Ectodermal cell (in vitro differentiated cells): ENCODE measurements around the gene SUSD4.
"Not testable (repeated sequence)": the region's sequence is repeated elsewhere in the genome, so short reads cannot be mapped to it uniquely, and the experiment has no call there.

Experiments used
- H3K27ac ChIP-seq: 2 replicates; pipeline ENCODE4 v1.7.0; 2013; ENCODE audit warnings: mild to moderate bottlenecking, low read depth, low read length; ENCODE audit not compliant: insufficient read depth, poor library complexity, severe bottlenecking
- H3K27me3 ChIP-seq: 2 replicates; pipeline ENCODE4 v1.7.0; 2013; ENCODE audit warnings: mild to moderate bottlenecking, low read length; ENCODE audit not compliant: insufficient read depth, control insufficient read depth, poor library complexity, severe bottlenecking
- H3K36me3 ChIP-seq: one replicate; pipeline ENCODE4 v1.7.0; 2013; ENCODE audit warnings: low read length; ENCODE audit not compliant: control insufficient read depth, insufficient read depth
- H3K4me1 ChIP-seq: one replicate; pipeline ENCODE4 v1.7.0; 2013; ENCODE audit warnings: low read length; ENCODE audit not compliant: control insufficient read depth, insufficient read depth
- H3K4me3 ChIP-seq: 2 replicates; pipeline ENCODE4 v1.7.0; 2013; ENCODE audit warnings: low read depth, low read length, control low read depth; ENCODE audit not compliant: insufficient read depth
- H3K9me3 ChIP-seq: 2 replicates; pipeline ENCODE4 v1.7.0; 2013; ENCODE audit warnings: mild to moderate bottlenecking, low read length, moderate library complexity; ENCODE audit not compliant: control insufficient read depth
- WGBS, 2 experiments: methylation state at CpG; one replicate each; pipeline ENCODE4 v1.1.7; 2013; ENCODE audit warnings: missing lambda C conversion rate in 2 of 2; 5-methylcytosine and 5-hydroxymethylcytosine counted together

Gene SUSD4

GRCh38 chr1:223278311-223278710 lies 85.7 kb downstream of the SUSD4 start:
- H3K9me3 ChIP-seq, H3K36me3 ChIP-seq, H3K27me3 ChIP-seq, H3K4me1 ChIP-seq, H3K4me3 ChIP-seq, H3K27ac ChIP-seq: not testable (repeated sequence)
- WGBS, 2 experiments = 92% methylated on average over 8 of the region's 8 CpGs

DNA sequence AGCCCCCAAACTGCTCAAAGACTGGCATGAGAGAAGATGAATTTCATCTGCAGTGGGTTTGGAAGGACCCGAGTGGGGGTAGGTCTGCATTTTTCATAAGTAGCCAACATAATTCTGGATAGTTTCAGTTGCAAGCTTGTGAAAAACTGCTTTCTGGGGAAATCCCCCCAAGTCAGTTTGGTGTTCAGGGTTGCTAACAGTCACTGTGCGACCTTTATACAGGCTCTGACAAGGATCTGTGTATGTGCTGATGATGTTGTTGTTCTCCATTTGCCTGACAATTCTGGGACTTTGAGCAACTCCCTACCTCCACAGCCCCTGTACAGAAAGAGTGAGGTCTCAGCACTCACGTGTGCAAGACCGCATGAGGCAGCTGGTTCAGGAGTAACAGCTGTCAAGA lies 87.9 kb downstream of the SUSD4 start:
- H3K27ac ChIP-seq = no peak overlapping the region
- 88 to 92% methylated on average over 4 of the region's 4 CpGs for WGBS, 2 experiments
- H3K4me1 ChIP-seq = no peaks in the 10 kb centered on the region
- no peak overlapping the region for H3K4me3 ChIP-seq
- no peaks in the 10 kb centered on the region for H3K36me3 ChIP-seq
- H3K27me3 ChIP-seq = no peaks in the 10 kb centered on the region
- no peaks in the 10 kb centered on the region for H3K9me3 ChIP-seq

DNA sequence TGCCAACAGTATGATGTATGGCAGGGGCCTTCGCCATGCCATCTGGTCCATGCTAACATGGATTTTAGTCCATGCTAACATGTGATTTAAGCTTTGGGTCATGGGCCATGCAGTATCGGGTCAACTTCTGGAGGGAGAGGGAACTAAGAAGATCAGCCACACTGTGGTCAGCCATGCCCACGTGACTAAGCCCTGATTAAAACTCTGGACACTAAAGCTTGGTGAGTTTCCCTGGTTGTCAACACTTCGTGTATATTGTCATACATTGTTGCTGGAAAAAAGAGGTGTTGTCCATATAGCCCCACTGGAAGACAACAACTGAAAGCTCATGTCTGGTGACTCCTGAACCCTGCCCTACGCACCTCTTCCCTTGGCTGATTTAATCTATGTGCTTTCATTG lies 90.5 kb downstream of the SUSD4 start:
- Histone ChIP-seq H3K27me3 (no peaks in the 10 kb centered on the region), H3K36me3 (no peaks in the 10 kb centered on the region), H3K27ac (no peak overlapping the region), H3K4me1 (no peaks in the 10 kb centered on the region), H3K9me3 (no peaks in the 10 kb centered on the region), H3K4me3 (no peak overlapping the region)
- WGBS, 2 experiments = 83 to 87% methylated on average over 5 of the region's 5 CpGs

DNA sequence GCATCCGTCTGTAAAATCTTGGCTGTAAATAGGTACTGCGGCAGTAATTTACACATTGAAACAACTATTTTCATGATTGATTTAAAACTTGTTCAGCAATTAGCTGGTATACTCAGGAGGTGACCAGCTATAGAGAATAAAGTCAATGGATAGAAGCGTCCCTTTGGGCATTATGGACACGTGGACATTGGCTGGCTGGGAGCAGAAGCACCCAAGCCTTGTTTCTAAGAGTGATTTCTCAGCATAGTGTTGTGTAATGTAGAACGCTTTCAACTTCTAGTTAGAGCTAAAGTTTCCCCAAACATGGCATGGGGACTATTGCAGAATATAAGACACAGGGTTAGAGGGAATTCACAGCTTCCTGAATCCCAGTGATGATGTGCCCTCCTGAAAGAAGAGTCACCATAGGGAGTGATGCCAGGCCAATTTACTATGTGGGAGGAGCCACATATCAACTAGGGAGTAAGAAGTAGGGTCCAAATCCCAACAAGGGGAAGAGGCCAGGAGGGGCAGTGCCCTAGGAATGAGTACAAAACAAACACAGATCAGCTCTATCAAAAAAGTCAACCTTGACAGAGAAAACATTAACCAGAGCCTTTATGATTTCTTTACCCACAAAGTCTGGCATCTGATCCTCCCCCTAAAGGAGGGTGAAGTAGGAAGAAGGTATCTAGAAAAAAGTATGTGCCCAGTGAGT lies 92.7 kb downstream of the SUSD4 start:
- WGBS, 2 experiments = 90 to 96% methylated on average over 5 of the region's 5 CpGs
- Histone ChIP-seq H3K27me3 (no peaks in the 10 kb centered on the region), H3K9me3 (no peaks in the 10 kb centered on the region), H3K27ac (no peak overlapping the region), H3K4me3 (no peak overlapping the region), H3K4me1 (no peaks in the 10 kb centered on the region), H3K36me3 (no peaks in the 10 kb centered on the region)

DNA sequence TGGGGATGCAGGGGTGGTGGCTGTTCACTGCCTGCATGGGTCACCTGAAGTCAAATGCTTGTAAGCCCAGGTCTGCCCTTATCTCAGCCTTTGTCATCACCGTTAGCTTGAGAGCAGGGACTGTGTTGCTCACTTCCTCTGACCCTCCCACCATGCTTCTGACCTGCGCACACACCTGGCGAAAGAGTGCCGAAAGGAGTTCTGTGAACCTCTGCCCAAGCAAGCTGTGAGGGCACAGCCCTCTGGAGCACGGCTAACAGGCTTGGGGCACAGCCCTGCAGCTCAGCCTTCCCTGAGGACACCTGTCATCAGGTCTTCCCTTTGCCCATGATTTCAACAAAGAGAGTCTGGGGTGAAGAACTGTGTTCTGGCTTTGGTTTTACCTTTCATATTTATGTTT lies 93.8 kb downstream of the SUSD4 start:
- Histone ChIP-seq H3K4me3 (no peak overlapping the region), H3K4me1 (no peaks in the 10 kb centered on the region), H3K36me3 (no peaks in the 10 kb centered on the region), H3K27ac (no peak overlapping the region), H3K27me3 (no peaks in the 10 kb centered on the region), H3K9me3 (no peaks in the 10 kb centered on the region)
- WGBS, 2 experiments = 83 to 84% methylated on average over 5 of the region's 5 CpGs

- H3K27ac ChIP-seq = no peak overlapping the region
- H3K4me1 ChIP-seq = no peaks in the 10 kb centered on the region
- no peaks in the 10 kb centered on the region for H3K27me3 ChIP-seq
- no peaks in the 10 kb centered on the region for H3K9me3 ChIP-seq
- no peak overlapping the region for H3K4me3 ChIP-seq
- 85 to 91% methylated on average over 4 of the region's 4 CpGs for WGBS, 2 experiments
- no peaks in the 10 kb centered on the region for H3K36me3 ChIP-seq
Measured at GRCh38 chr1:223269006-223269405, 95.0 kb downstream of the SUSD4 start.

GRCh38 chr1:223266632-223267172 lies 97.3 kb downstream of the SUSD4 start:
- Histone ChIP-seq H3K4me3 (no peak overlapping the region), H3K36me3 (no peaks in the 10 kb centered on the region), H3K27me3 (no peaks in the 10 kb centered on the region), H3K4me1 (no peaks in the 10 kb centered on the region), H3K27ac (no peak overlapping the region), H3K9me3 (no peaks in the 10 kb centered on the region)
- WGBS, 2 experiments = 48 to 62% methylated on average over 3 of the region's 3 CpGs

DNA sequence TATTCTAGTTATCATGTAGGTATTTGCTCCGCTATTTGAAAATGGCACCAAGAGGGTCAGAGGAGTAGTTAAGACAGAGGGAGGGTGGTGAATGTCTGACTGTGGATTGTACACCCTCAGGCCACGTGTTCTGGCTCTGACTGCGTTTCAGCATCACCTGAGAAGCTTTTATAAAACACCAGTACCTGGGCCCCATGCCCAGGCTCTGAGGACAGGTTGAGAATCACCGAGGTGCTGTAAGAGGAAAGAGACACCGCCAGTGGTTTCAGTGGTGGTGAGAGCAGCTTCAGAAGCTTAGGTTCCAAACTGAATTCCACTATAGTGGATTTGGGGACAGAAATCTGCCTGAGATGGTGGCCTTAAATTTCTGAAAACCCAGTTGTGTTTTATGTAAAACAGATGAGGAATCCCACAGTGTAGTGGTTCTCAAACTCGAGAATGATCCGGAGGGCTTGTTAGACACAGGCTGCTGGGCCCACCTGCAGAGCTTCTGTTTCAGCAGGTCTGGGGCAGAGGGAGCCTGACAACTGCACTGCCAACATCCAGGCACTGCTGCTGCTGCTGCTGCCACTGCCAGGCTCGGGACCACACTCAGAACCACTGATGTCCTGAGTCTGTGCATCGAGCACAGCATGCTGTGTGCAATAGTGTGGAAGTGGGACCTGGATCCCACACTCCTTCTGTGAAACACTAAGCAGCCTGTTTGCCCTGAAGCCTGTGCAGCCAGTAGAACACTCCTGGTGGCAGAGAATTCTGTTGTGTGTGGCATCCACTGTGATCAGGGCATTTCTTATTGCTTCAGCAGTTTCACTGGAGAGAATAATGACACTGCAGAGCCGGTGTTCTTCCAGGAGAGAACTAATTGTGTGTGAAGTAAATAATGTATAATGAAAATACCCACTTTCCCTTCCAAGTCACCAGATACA lies 98.7 kb downstream of the SUSD4 start:
- no peaks in the 10 kb centered on the region for H3K27me3 ChIP-seq
- no peak overlapping the region for H3K27ac ChIP-seq
- H3K4me1 ChIP-seq = no peaks in the 10 kb centered on the region
- no peak overlapping the region for H3K4me3 ChIP-seq
- H3K36me3 ChIP-seq = no peaks in the 10 kb centered on the region
- WGBS, 2 experiments = 74 to 75% methylated on average over 10 of the region's 10 CpGs
- H3K9me3 ChIP-seq = no peaks in the 10 kb centered on the region

DNA sequence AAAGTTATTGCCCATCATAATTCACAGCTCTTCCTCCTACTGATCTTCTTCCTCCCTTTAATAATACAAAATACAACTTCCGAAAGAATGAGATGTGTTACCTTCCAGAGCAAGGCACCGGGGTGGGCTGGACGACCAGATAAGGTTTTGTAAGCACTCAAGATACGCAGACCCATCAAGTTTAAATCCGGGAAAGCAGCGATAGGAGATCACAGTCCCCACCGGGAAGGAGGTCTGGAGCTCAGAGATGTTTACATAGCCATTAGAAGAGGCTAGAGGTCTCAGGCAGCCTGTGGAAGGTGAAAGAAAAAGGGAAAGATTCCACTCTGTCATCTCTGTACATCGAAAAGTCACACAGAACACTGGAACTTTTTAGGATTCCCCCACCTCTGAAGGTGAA lies 99.4 kb downstream of the SUSD4 start:
- WGBS, 2 experiments = 92 to 93% methylated on average over 8 of the region's 8 CpGs

DNA sequence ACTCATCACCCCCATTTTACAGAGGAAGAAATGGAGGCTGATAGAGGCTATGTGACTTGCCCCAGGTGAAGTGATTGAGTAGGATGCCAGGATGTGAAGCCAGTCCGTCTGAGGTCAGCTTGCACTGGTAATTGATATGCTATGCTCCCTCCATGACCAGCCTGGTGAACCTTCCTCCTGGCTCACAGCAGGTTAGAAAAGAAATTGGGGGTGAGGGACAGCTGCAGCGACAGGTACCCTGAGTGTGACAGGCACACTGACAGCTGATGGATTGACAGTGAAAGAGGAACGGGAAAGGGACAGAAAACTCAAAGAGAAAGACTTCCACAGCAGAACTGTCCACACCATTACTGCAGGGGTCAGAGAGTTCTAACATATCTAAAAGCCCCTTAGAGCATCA lies 102.1 kb downstream of the SUSD4 start:
- Histone ChIP-seq H3K27ac (no peak overlapping the region), H3K4me1 (no peaks in the 10 kb centered on the region), H3K27me3 (no peaks in the 10 kb centered on the region), H3K4me3 (no peak overlapping the region), H3K36me3 (no peaks in the 10 kb centered on the region), H3K9me3 (no peaks in the 10 kb centered on the region)
- WGBS, 2 experiments = 76 to 83% methylated on average over 3 of the region's 3 CpGs

More for the DNA sequence above, 99.4 kb downstream of the SUSD4 start:
- H3K9me3 ChIP-seq = no peaks in the 10 kb centered on the region
- H3K27me3 ChIP-seq = no peaks in the 10 kb centered on the region
- no peaks in the 10 kb centered on the region for H3K36me3 ChIP-seq
- no peak overlapping the region for H3K4me3 ChIP-seq
- H3K4me1 ChIP-seq = no peaks in the 10 kb centered on the region
- H3K27ac ChIP-seq = no peak overlapping the region
